ENCODE results near the gene TCEAL5.

Gene TCEAL5

DNA sequence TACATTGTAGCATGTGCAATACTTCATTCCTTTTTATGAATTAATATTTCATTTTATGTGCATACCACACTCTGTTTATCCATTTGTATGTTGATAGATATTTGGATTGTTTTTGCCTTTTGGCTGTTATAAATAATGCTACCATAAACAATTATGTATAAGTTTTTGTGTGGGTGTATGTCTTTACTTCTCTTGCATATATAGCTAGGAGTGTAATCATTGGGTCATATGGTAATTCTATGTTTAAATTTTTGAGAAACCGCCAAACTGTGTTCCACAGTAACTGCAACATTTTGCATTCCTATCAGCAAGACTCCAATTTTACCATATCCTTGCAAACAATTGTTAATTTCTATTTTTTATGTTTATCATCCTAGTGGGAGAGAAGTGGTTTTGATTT, 3.1 kb upstream of the TCEAL5 start:
- DNase-seq (ENCODE audit: low read depth) = no peak
- TF ChIP-seq, protein P1, sequence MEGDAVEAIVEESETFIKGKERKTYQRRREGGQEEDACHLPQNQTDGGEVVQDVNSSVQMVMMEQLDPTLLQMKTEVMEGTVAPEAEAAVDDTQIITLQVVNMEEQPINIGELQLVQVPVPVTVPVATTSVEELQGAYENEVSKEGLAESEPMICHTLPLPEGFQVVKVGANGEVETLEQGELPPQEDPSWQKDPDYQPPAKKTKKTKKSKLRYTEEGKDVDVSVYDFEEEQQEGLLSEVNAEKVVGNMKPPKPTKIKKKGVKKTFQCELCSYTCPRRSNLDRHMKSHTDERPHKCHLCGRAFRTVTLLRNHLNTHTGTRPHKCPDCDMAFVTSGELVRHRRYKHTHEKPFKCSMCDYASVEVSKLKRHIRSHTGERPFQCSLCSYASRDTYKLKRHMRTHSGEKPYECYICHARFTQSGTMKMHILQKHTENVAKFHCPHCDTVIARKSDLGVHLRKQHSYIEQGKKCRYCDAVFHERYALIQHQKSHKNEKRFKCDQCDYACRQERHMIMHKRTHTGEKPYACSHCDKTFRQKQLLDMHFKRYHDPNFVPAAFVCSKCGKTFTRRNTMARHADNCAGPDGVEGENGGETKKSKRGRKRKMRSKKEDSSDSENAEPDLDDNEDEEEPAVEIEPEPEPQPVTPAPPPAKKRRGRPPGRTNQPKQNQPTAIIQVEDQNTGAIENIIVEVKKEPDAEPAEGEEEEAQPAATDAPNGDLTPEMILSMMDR (IDR thresholded peaks at IDR 0.05; ENCODE audit: control insufficient read depth, extremely low read depth, insufficient read depth) = no peak
- no peak overlapping the region for H3K4me3 ChIP-seq (ENCODE audit: low read depth, low read length)

GRCh38 chrX:103275947-103276567, 493 bp downstream of the TCEAL5 start:
- TF ChIP-seq, protein P1 (IDR thresholded peaks at IDR 0.05; ENCODE audit: control insufficient read depth, extremely low read depth, insufficient read depth) = no peak
- H3K4me3 ChIP-seq (ENCODE audit: low read depth, low read length) = no peak overlapping the region
- no peak for DNase-seq (ENCODE audit: low read depth)

GRCh38 chrX:103274284-103274683, 2.3 kb downstream of the TCEAL5 start:
- no peak for DNase-seq (ENCODE audit: low read depth)
- H3K4me3 ChIP-seq (ENCODE audit: low read depth, low read length) = no peak overlapping the region
- TF ChIP-seq, protein P1 (IDR thresholded peaks at IDR 0.05; ENCODE audit: control insufficient read depth, extremely low read depth, insufficient read depth) = no peak

- TF ChIP-seq, protein P1 (IDR thresholded peaks at IDR 0.05; ENCODE audit: control insufficient read depth, extremely low read depth, insufficient read depth) = no peak
- DNase-seq (ENCODE audit: low read depth) = no peak
- no peak overlapping the region for H3K4me3 ChIP-seq (ENCODE audit: low read depth, low read length)
Observed at GRCh38 chrX:103258275-103258674, 18.3 kb downstream of the TCEAL5 start.

GRCh38 chrX:103256651-103257050, 19.9 kb downstream of the TCEAL5 start:
- TF ChIP-seq, protein P1 (IDR thresholded peaks at IDR 0.05; ENCODE audit: control insufficient read depth, extremely low read depth, insufficient read depth) = no peak
- no peak for DNase-seq (ENCODE audit: low read depth)
- H3K4me3 ChIP-seq (ENCODE audit: low read depth, low read length) = no peak overlapping the region

- TF ChIP-seq, protein P1 (IDR thresholded peaks at IDR 0.05; ENCODE audit: control insufficient read depth, extremely low read depth, insufficient read depth) = no peak
- peak; percentile 69 for DNase-seq (ENCODE audit: low read depth)
- peak within 1 kb of the TSS; percentile 88 for H3K4me3 ChIP-seq (ENCODE audit: low read depth, low read length)
Observed at GRCh38 chrX:103254921-103255493, 21.5 kb downstream of the TCEAL5 start, which contains the start of gene TCEAL8. TCEAL8 (minus strand) TSS chrX:103255155; CDS start chrX:103253979, 1,176 bp downstream.
